H1 (cell line): ENCODE measurements around the gene LRRC27. TPM values are rescaled to one million over a fixed set of nuclear protein-coding genes. Genes with fewer than 3 reads are reported as not detected.

Experiments
- CTCF ChIA-PET: fragments of 300-600 bp; sonication (Branson Sonifier 250); formaldehyde crosslinking; loops from one replicate; lab custom pipeline; 2021; ENCODE audit not compliant: partially characterized antibody; lab: Charles Lee
- POLR2A ChIA-PET: fragments of 300-600 bp; sonication (Branson Sonifier 250); formaldehyde crosslinking; loops from one replicate; lab custom pipeline; 2021; ENCODE audit warnings: inconsistent platforms; ENCODE audit not compliant: partially characterized antibody; lab: Charles Lee
- DNase-seq, 2 experiments: peaks; one replicate each; pipeline versions ENCODE4 v3.0.0 to v3.0.0-alpha.2; 2010 to 2022; ENCODE audit warnings: low spot score in 2 of 2, low read depth in 1 of 2, mixed read lengths in 1 of 2
- FAIRE-seq: peaks from 2 replicates; lab custom pipeline; 2011; peaks lifted over from hg19 to GRCh38; lab: Jason Lieb, UNC
- H2AFZ ChIP-seq: 2 replicates; pipeline ENCODE4 v1.8.1; 2012; ENCODE audit warnings: low read length, inconsistent platforms
- H2AK5ac ChIP-seq: 2 replicates; pipeline ENCODE4 v1.6.1; 2013; ENCODE audit warnings: low read depth, low read length
- H2BK120ac ChIP-seq: replicated peaks from 2 replicates; pipeline ENCODE3; 2013; ENCODE audit warnings: low read depth, low read length, inconsistent platforms
- H2BK12ac ChIP-seq: 2 replicates; pipeline ENCODE4 v1.6.1; 2013; ENCODE audit warnings: low read depth, low read length
- H2BK15ac ChIP-seq: 2 replicates; pipeline ENCODE4 v1.6.1; 2013; ENCODE audit warnings: low read length
- H2BK20ac ChIP-seq: 2 replicates; pipeline ENCODE4 v1.6.1; 2013; ENCODE audit warnings: low read length
- H2BK5ac ChIP-seq: 2 replicates; pipeline ENCODE4 v1.6.1; 2013; ENCODE audit warnings: low read depth, low read length
- H3K14ac ChIP-seq: 2 replicates; pipeline ENCODE4 v1.6.1; 2013; ENCODE audit warnings: inconsistent platforms; ENCODE audit not compliant: insufficient read length
- H3K18ac ChIP-seq: 2 replicates; pipeline ENCODE4 v1.6.1; 2013; ENCODE audit warnings: low read length; ENCODE audit errors: extremely low read depth
- H3K23ac ChIP-seq: 2 replicates; pipeline ENCODE4 v1.6.1; 2013; ENCODE audit warnings: inconsistent platforms; ENCODE audit not compliant: insufficient read length
- H3K23me2 ChIP-seq: 2 replicates; pipeline ENCODE4 v1.6.1; 2013; ENCODE audit warnings: low read depth, low read length
- H3K27ac ChIP-seq: 2 replicates; pipeline ENCODE4 v1.6.1; 2011; ENCODE audit warnings: low read depth, low read length, inconsistent platforms
- H3K27me3 ChIP-seq, 4 experiments: replicated peaks in 1 of 4; 1 replicate in 1 of 4; 2 replicates in 3 of 4; pipeline versions ENCODE4 v1.6.1 to v1.8.1; 2011 to 2013; ENCODE audit warnings: low read length in 3 of 4, mild to moderate bottlenecking in 3 of 4, inconsistent platforms in 2 of 4, mixed read lengths in 2 of 4, moderate library complexity in 1 of 4; ENCODE audit not compliant: control insufficient read depth in 3 of 4, insufficient read depth in 3 of 4; ENCODE audit errors: extremely low read depth in 1 of 4
- H3K36me3 ChIP-seq, 4 experiments: 2 replicates each; pipeline versions ENCODE4 v1.6.1 to v1.8.1; 2011 to 2013; ENCODE audit warnings: mild to moderate bottlenecking in 4 of 4, low read length in 3 of 4, moderate library complexity in 2 of 4, control low read depth in 1 of 4, inconsistent platforms in 1 of 4; ENCODE audit not compliant: insufficient read depth in 4 of 4, control insufficient read depth in 2 of 4
- H3K4ac ChIP-seq: replicated peaks from 2 replicates; pipeline ENCODE3; 2013; ENCODE audit warnings: low read length, low read depth, mixed read lengths, inconsistent platforms; ENCODE audit not compliant: insufficient read length
- H3K4me1 ChIP-seq, 4 experiments: replicated peaks in 1 of 4; 1 replicate in 1 of 4; 2 replicates in 3 of 4; pipeline versions ENCODE4 v1.6.1 to v1.8.1; 2011 to 2013; ENCODE audit warnings: low read length in 3 of 4, inconsistent platforms in 2 of 4, mixed read lengths in 1 of 4; ENCODE audit not compliant: insufficient read depth in 4 of 4, control insufficient read depth in 3 of 4
- H3K4me2 ChIP-seq, 2 experiments: 2 replicates each; pipeline versions ENCODE4 v1.6.1 to v1.8.1; 2011 to 2013; ENCODE audit warnings: low read depth in 2 of 2, low read length in 2 of 2, control low read depth in 1 of 2, inconsistent platforms in 1 of 2, mild to moderate bottlenecking in 1 of 2; ENCODE audit not compliant: insufficient read depth in 1 of 2
- H3K4me3 ChIP-seq, 4 experiments: fragments of 200-600, 300-600 bp in 1 of 4; sonication (generic), shearing (Covaris generic), sonication (Bioruptor Twin) in 1 of 4; 2 replicates each; pipeline versions ENCODE4 v1.5.1 to v1.8.1; 2011 to 2016; ENCODE audit warnings: low read length in 4 of 4, low read depth in 3 of 4, control low read depth in 2 of 4, inconsistent platforms in 2 of 4, mild to moderate bottlenecking in 2 of 4, mixed read lengths in 1 of 4, moderate library complexity in 1 of 4; ENCODE audit not compliant: insufficient read depth in 2 of 4; ENCODE audit errors: extremely low read depth in 1 of 4
- H3K56ac ChIP-seq: replicated peaks from 2 replicates; pipeline ENCODE3; 2013; ENCODE audit warnings: low read depth, mild to moderate bottlenecking, mixed read lengths, low read length, inconsistent platforms; ENCODE audit not compliant: insufficient read length
- H3K79me1 ChIP-seq: 2 replicates; pipeline ENCODE4 v1.6.1; 2013; ENCODE audit warnings: low read depth, low read length, control low read depth
- H3K79me2 ChIP-seq, 2 experiments: 2 replicates each; pipeline versions ENCODE4 v1.6.1 to v1.8.1; 2012 to 2013; ENCODE audit warnings: low read length in 2 of 2, mild to moderate bottlenecking in 2 of 2, inconsistent platforms in 1 of 2; ENCODE audit not compliant: insufficient read depth in 2 of 2, control insufficient read depth in 1 of 2
- H3K9ac ChIP-seq, 4 experiments: replicated peaks in 1 of 4; 1 replicate in 1 of 4; 2 replicates in 3 of 4; pipeline versions ENCODE4 v1.6.1 to v1.8.1; 2011 to 2013; ENCODE audit warnings: low read depth in 3 of 4, low read length in 3 of 4, control low read depth in 2 of 4, mild to moderate bottlenecking in 2 of 4, moderate library complexity in 2 of 4, inconsistent platforms in 1 of 4; ENCODE audit errors: extremely low read depth in 1 of 4
- H3K9me3 ChIP-seq, 2 experiments: 2 replicates each; pipeline versions ENCODE4 v1.6.1 to v1.8.1; 2012 to 2013; ENCODE audit warnings: mild to moderate bottlenecking in 2 of 2, moderate library complexity in 2 of 2, control low read depth in 1 of 2, inconsistent platforms in 1 of 2, low read depth in 1 of 2, low read length in 1 of 2, mixed read lengths in 1 of 2; ENCODE audit not compliant: insufficient read depth in 2 of 2
- H4K20me1 ChIP-seq, 2 experiments: replicated peaks in 1 of 2; 2 replicates each; pipeline versions ENCODE3 to v1.8.1; 2011 to 2013; ENCODE audit warnings: inconsistent platforms in 2 of 2, low read length in 2 of 2, mild to moderate bottlenecking in 1 of 2; ENCODE audit not compliant: insufficient read depth in 2 of 2, control insufficient read depth in 1 of 2
- H4K5ac ChIP-seq: 2 replicates; pipeline ENCODE4 v1.6.1; 2013; ENCODE audit warnings: low read length, low read depth, mixed read lengths, inconsistent platforms; ENCODE audit not compliant: insufficient read length
- H4K8ac ChIP-seq: 2 replicates; pipeline ENCODE4 v1.8.0; 2013; ENCODE audit warnings: mild to moderate bottlenecking, moderate library complexity, low read length, inconsistent platforms; ENCODE audit not compliant: insufficient read depth; ENCODE audit errors: extremely low read depth
- H4K91ac ChIP-seq: replicated peaks from 2 replicates; pipeline ENCODE3; 2013; ENCODE audit warnings: low read length, mixed read lengths, inconsistent platforms; ENCODE audit not compliant: insufficient read length
- BACH1 ChIP-seq: IDR thresholded peaks from 2 replicates; pipeline ENCODE4 v1.6.1; 2012; ENCODE audit warnings: low read length, improper control_type of control experiment
- CHD1 ChIP-seq: IDR thresholded peaks from 2 replicates; pipeline ENCODE4 v1.6.1; 2012; ENCODE audit warnings: low read depth, low read length, improper control_type of control experiment
- FOSL1 ChIP-seq: IDR thresholded peaks from 2 replicates; pipeline ENCODE4 v1.6.1; 2011; ENCODE audit warnings: mild to moderate bottlenecking, low read depth, low read length, moderate library complexity; ENCODE audit not compliant: insufficient read depth
- POLR2A ChIP-seq, 2 experiments: IDR thresholded peaks; 1 replicate in 1 of 2; 2 replicates in 1 of 2; pipeline ENCODE4 v1.6.1; 2011; ENCODE audit warnings: low read depth in 2 of 2, low read length in 2 of 2, mild to moderate bottlenecking in 2 of 2; ENCODE audit errors: control extremely low read depth in 1 of 2
- WGBS, 2 experiments: shearing (Covaris generic) in 1 of 2; methylation state at CpG; one replicate each; pipeline versions ENCODE4 v1.1.6 to v1.1.7; 2013 to 2015; ENCODE audit warnings: low lambda C conversion rate in 2 of 2, mixed read lengths in 2 of 2, inconsistent platforms in 1 of 2, low coverage in 1 of 2, missing lambda C conversion rate in 1 of 2; ENCODE audit not compliant: insufficient replicate concordance in 2 of 2, insufficient coverage in 1 of 2, insufficient read length in 1 of 2; ENCODE audit errors: extremely low coverage in 1 of 2, missing lambda C conversion rate in 1 of 2; 5-methylcytosine and 5-hydroxymethylcytosine counted together
- polyA plus RNA-seq, 7 experiments: library from polyadenylated mRNA; depleted of rRNA in 3 of 7; stranded (reverse) in 5 of 7; unstranded in 2 of 7; fragments of >200 nt in 5 of 7; fragments of 200-250 nt in 2 of 7; gene quantifications; 1 replicate in 5 of 7; 2 replicates in 1 of 7; 4 replicates in 1 of 7; pipeline versions ENCODE4 v1.2.1 to v1.2.3, GENCODE V29; 2011 to 2013; ENCODE audit warnings: missing spikeins in 2 of 7, mixed read lengths in 2 of 7
- total RNA-seq: library from RNA; stranded (reverse); fragmentation: NEBNext Ultra II Directional; extraction: Animal tissue kit (Norgen Biotek cat#: 25700); gene quantifications from 2 replicates; pipeline ENCODE4 v1.2.1, GENCODE V29; 2021

The LRRC27 gene
- total and polyA plus RNA-seq, 2 of the 8 experiments (the other 6 are each of a cell fraction or from before 2014, with no cell fraction given): 1.2 to 3.8 TPM

DNA sequence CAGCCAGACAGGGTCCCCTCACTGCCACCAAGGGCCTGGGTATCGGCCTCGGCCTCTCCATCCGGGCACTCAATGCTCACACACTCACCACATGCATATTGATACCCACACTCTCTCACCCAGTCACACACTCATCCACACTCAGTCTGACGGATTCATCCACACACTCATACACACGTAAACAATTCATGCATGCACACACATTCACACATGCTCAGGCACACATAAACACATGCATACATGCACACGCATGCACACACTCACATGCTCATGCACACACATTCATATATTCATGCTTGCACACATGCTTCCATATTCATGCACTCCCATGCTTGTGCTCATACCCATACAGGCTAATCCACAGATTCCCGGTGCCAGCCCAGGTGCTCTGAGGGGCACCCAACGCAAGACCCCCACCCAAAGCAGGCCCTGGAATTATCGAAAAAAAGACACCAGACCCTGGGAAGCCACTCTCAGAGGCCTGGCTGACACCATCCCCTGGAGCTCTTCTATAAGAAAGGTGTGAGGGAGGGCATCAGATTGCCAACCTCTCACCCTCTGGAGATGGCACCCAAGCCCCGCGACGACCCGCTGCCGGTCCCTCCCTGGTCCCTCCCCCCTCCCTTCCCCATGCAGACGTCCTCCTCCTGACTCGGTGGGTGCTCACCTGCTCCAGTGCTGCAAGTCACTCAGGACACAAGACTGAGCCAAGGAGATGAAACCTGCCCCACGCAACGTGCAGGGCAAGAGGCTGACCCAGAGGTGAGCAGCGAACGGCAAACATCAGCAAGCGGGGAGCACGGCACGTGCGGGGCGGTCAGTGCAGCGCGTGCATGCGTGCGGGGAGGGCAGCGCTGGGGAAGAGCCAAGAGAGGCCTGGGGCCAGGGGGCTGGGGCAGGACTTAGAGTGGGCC, 39.4 kb upstream of the LRRC27 start:
- Histone ChIP-seq H3K27ac (no peak overlapping the region), H3K79me2 (no peaks in the 10 kb centered on the region), H2BK5ac (no peak overlapping the region), H3K9ac (no peak overlapping the region), H3K27me3 (no peaks in the 10 kb centered on the region), H3K4me3 (no peak overlapping the region), H3K36me3 (no peaks in the 10 kb centered on the region), H2BK12ac (peak overlapping the region; percentile 84; the same call in 1 of the 2 replicates), H3K4me2 (no peak overlapping the region), H3K4ac (peak overlapping the region; percentile 57), H4K5ac (no peak overlapping the region), H2AK5ac (peak overlapping the region; percentile 33; the same call in 1 of the 2 replicates), H3K79me1 (no peaks in the 10 kb centered on the region), H2BK120ac (no peak overlapping the region), H3K4me1 (peaks cover 0 to 14% (median 10%) of the 10 kb centered on the region in 4 experiments; a peak in 6 of 7 replicates), H3K56ac (no peak overlapping the region), H4K8ac (no peak overlapping the region; the same call in 1 of the 2 replicates), H2BK15ac (peak overlapping the region; percentile 61), H2AFZ (no peak overlapping the region), H2BK20ac (no peak overlapping the region), H4K20me1 (peaks cover 6 to 11% of the 10 kb centered on the region in 2 experiments), H3K18ac (no peak overlapping the region), H3K23me2 (no peaks in the 10 kb centered on the region), H4K91ac (no peak overlapping the region), H3K9me3 (no peaks in the 10 kb centered on the region), H3K14ac (no peak overlapping the region), H3K23ac (no peak overlapping the region)
- CTCF ChIA-PET: interaction anchor here (2.3 kb wide), 1 partner anchor 11 kb away, joined by 8 read pairs; no protein-coding TSS in a partner anchor
- 93% methylated on average over 23 of the region's 30 CpGs; no CpG with 5 or more reads in 1 of the 2 experiments for WGBS, 2 experiments
- DNase-seq (no peak), FAIRE-seq (no peak)
- POLR2A ChIA-PET: interaction anchor here (0.5 kb wide), 1 partner anchor 70 kb away, joined by 3 read pairs; no protein-coding TSS in a partner anchor
- TF ChIP-seq FOSL1 (no peak), POLR2A (IDR thresholded peaks at IDR 0.05; ENCODE audit: control extremely low read depth in 1 of 2, low read depth in 2 of 2, low read length in 2 of 2) (no peak), CHD1 (no peak), BACH1 (no peak)
